Left hindlimb (tissue), 1 donor: ENCODE measurements around the gene RAB5A.
"Not testable (repeated sequence)": the region's sequence is repeated elsewhere in the genome, so short reads cannot be mapped to it uniquely, and the experiment has no call there.

ENCODE experiments used
- DNase-seq: peaks from one replicate; pipeline ENCODE4 v3.0.0-alpha.2; 2018

Gene RAB5A

DNA sequence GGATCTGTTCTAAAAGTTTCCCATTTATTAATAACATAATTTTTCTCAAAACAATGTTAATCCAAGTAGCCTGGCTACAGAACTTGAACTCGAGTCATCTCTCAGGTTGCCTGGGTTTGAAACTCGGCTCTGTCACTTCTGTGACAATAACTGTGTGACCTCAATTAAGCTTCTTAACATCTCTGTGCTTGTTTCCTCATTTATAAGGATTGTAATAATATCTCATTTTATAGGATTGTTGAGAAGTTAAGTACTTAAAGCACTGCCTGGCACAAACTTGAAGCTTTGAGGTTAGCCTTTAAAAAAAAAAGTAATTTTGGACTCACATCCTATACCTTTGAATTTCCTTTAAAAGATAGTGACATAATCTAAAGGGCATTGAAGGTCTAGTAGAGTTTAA lies 3.4 kb downstream of the RAB5A start:
- DNase-seq = no peak

DNA sequence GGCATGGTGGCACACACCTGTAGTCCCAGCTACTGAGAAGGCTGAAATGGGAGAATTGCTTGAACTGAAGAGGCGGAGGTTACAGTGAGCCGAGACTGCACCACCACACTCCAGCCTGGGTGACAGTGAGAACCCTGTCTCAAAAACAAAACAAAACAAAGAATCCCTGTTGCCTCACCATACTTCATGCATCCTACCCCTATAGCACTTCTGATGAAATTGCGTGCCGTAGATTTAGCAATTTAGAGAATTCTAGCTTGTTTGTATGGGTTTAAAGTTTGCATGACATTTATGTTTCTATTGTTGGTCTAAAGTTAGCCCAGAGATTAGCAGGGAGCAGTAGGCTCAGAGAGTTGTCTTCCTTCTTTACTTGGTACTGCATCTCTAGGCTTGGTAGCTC lies 7.8 kb downstream of the RAB5A start:
- no peak for DNase-seq

DNA sequence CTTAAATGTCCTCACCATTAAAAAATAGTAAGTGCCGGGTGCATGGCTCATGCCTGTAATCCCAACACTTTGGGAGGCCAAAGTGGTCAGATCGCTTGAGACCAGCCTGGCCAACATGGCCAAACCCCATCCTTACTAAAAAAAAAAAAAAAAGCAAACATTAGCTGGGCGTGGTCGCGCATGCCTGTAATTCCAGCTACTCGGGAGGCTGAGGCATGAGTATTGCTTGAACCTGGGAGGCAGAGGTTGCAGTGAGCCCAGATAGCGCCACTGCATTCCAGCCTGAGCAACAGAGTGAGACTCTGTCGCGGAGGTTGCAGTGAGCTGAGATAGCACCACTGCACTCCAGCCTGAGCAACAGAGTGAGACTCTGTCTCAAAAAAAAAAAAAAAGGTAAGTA lies 10.5 kb downstream of the RAB5A start:
- not testable (repeated sequence) for DNase-seq

DNA sequence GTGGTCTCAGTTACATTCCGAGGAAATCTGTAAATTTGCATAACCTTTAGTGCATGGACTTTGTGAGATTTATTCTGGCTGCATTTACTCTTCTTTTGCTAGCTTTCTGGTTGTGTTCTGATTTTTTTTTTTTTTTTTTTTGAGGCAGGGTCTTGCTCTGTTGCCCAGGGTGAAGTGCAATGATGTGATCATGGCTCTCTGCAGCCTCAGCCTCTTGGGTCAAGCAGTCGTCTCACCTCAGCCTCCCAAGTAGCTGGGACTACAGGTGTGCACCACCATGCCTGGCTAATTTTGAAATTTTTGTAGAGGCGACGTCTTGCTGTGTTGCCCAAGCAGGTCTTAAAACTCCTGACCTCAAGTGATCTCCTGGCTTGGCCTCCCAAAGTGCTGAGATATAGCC lies 12.6 kb downstream of the RAB5A start:
- DNase-seq = no peak

DNA sequence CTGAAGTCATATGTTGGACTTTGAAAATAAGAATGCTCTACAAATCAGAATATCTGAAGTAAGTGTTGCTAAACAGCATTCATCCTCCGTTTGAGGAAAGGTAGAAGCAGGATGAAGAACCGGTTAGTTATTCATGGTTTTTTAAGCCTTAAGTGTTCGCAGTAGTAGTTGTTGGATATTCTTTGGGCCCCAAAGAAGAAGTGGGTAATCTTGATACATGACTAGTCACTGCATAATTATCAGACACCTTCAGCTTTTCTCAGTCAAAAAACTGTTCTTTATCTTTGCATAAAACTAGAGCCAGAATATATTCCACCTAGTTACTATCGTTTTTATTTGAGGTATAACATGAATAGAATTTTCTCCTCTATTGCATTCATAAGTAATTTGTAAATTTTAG lies 13.8 kb downstream of the RAB5A start:
- no peak for DNase-seq

DNA sequence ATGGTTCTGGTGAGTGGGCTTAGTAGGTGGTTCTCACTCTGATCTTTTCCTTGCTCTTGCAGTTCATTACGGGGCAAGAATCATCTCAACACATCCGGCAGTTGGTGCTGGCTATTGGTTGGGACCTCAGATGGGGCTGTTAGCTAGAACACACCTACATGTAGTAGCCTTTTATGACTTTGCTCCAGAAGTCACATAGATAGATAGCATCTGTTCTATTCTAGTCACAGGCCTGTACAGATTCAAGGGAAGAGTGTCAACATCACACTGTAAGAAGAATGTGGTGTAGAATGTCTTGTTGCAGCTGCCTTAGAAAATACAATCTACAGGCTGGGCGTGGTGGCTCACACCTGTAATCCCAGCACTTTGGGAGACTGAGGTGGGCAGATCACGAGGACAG lies 15.1 kb downstream of the RAB5A start:
- DNase-seq = no peak

DNA sequence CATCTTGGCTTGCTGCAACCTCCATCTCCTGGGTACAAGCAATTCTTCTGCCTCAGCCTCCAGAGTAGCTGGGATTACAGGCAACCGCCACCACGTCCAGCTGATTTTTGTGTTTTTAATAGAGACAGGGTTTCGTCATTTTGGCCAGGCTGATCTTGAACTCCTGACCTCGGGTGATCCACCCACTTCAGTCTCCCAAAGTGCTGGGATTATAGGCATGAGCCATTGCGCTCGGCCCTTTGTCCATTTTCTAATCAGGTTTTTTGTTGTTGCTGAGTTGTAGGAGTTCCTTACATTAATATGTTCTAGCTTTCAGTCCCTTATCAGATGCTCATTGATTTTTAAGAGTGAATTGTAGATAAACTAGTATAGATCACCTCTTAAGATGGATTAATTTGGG lies 20.3 kb downstream of the RAB5A start:
- no peak for DNase-seq

DNA sequence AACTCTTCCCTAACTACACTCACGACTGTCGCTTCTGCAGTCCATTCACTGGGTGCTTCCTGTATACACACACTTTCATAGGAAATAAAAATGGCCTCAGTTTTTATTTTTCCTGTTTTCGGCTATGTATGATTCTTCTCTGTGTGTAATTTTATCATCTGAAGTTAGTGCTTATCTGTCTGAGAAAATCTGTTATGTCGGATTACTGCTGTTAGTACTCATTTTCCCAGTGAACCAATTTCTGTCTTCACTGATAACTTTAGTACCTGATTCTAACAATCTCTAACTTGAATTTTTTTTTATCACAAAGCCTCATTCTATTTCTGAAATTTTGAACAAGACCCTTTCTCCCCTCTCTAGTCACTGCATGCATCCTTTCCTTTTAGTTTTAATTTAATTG lies 20.9 kb downstream of the RAB5A start:
- no peak for DNase-seq

DNA sequence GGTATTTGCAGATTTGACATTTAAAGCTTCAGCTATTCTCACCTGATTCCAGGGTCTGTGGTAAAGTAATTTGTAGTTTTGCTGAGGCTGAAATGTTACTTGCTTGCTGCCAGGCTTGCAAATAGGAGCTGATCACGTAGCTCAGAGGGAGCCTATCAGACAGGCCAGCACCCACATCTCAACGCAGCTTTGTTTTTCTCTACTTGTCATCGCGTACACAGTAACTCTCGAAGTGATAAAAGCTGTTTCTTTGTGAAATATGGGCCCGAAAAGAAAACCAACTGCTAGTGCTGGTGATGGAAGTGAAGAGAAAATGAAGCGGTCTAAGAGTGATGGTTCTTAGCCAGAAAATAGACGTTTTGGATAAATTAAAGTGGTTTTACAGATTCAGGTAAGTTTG lies 23.4 kb downstream of the RAB5A start:
- DNase-seq = no peak

DNA sequence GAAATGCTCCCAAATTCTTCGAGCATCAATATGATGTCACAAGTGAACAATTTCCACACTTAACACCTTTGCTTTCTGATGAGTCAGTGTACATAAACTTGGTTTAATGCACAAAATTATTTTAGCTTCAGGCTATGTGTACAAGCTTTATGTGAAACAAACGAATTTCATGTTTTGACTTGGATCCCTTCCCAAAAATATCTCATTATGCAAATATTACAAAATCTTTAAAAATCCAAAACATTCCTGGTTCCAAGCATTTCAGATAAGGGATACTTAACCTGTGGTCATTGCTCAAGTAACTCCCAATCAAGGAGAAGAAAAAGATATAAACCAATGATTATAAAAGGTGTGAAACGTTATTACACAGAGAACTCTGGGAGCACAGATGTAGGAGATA lies 25.2 kb downstream of the RAB5A start:
- DNase-seq = no peak

DNA sequence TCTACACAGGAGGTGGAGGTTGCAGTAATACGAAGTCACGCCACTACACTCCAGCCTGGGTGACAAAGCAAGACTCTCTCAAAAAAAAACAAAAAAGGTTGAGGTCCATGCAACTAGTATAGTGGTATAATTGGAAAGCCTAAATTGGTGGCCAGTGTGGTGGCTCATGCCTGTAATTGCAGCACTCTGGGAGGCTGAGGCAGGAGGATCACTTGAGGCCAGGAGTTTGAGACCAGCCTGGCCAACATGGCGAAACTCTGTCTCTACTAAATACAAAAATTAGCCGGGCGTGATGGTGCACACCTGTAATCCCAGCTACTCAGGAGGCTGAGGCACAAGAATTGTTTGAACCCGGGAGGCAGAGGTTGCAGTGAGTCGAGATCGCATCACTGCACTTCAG lies 42.0 kb downstream of the RAB5A start:
- not testable (repeated sequence) for DNase-seq

DNA sequence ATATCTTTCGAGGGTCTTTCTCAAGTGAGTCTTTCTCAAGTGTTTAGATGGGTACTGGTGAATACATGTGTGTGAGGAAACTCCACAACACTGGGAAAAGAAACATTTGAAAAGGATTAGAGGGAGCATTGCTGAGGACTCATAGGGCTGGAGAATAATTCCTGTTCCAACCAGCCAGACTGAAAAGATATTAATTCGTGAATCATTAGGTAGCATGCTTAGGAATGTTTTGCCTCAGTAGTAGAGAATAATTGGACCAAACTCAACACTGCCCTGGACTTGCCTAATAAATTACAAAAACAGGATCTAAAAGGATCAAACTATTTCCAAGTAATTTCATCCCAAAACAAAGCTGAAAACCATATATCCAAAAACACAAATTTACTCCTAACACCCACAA lies 47.9 kb downstream of the RAB5A start:
- DNase-seq = no peak

DNA sequence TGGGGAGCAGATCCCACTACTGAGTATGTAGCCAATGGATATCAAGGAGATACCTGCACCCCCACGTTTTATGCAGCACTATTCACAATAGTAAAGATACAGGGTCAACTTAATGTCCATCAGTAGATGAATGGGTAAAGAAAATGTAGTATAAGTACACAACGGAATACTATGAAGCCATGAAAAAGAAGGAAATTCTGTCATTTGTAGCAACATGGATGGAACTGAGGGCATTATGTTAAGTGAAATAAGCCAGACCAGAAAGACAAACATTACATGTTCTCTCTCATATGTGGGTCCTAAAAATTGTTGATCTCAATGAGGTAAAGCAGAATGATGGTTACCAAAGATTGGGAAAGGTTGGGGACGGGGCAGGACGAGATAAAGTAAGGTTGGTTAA lies 50.6 kb downstream of the RAB5A start:
- no peak for DNase-seq

DNA sequence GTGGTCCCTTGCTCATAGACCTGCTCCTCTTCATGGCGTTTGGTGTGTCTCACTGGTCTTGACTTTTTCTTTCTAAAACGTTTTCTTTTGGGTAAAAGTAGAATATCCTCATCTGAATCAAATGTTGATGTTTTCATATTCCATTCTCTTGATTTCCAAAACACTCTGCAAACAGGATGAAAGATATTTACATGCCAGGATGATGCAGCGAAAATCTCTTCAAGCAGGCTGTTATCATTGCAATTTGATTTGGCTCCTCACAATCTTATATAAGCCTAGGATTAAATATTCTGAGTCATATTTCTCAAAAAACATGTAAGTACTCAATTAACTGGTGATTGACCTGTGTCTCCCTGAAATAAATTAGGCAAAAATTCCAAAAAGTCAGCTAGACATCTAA lies 55.0 kb downstream of the RAB5A start:
- no peak for DNase-seq

DNA sequence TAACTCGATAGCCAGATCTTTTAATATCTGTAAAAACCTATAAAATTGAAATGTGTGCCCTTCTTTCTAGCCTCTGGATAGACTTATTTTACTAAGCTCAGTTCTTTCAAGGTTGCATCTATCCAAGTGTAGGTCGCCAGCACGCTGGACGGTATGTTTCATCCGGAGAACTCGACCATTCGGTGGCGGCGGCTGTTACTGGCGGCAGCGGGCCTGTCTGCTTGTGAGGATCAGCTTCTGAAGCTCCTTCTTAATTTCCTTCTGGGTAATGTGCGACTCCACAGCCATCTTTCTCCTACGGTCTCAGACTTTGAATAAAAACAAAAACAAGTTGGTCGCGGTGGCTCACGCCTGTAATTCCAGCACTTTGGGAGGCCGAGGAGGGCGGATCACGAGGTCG lies 61.1 kb downstream of the RAB5A start:
- no peak for DNase-seq

DNA sequence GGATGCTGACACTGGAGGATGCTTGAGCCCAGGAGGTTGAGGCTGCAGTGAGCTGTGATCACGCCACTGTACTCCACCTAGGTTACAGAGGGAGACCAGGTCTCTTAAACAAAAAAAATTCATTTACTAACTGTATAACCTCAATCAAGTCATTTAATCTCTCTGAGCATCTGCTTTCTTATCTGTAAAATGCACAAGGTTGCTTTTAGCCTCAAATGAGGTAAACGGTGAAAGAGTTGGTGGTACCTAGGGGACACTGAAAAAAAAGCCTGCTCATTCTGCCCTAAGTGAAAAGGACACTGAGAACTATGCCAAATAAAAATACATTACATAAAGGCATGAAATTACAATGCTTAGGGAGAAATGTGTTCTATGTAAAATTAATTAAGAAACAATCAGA lies 61.7 kb downstream of the RAB5A start:
- no peak for DNase-seq

DNA sequence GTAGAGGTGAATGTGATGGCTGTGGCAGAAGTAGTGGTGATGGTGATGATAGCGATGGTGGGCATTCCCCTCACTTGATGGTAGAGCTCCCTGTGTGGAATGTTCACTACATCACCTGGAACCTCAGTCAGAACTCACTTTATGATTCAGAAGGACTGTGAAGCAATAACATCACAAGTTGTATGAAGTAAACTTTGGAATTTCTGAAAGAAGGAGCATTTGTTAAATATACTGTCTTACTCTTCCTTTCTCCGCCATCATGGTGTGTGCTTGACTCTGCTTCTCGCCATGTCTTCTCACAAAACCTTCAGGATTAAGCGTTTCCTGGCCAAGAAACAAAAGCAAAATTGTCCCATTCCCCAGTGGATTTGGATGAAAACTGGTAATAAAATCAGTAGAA lies 65.3 kb downstream of the RAB5A start, which contains the start of gene PP2D1:
TSS of gene PP2D1 (minus strand) at position 101 of the 400 bp plus-strand sequence. CDS start 192 bp downstream, outside the sequence.
- DNase-seq = no peak

DNA sequence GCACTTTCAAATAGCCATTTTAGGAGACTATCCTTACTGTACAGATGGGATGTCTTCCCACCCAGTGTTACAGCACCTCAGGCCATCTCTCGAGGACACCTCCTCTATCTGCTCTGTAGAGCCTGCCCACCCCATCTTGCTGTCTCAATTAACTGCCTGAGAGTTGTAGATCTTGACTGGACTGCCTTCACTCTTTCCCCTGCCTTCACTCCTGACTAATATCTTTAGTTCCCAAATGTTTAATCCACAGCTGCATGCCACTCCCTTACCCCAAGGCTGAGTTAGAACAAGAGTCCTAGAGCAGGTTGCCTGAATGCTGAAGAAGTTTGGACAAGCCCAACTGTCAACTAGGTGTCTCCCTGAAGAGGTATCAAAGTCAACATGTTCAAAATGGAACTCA lies 66.5 kb downstream of the RAB5A start:
- DNase-seq = no peak

DNA sequence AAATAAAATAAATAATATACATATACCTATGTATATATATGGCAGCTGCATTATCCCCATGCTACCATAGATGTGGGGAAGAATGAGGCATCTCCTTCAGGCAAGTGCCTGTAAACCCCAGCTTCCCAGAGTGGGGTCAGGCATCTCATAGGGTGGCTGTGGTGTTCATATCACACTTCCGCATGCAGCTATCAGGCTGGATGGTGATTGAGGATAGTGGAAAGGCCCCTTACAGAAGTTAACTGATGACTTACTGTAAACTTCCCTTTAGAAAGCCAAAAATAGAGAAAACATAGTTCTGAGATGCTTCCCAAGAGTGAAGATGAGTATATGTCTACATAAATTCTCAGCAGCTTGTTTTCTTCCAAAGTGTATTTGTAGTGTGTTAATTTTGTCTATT lies 68.6 kb downstream of the RAB5A start:
- DNase-seq = no peak

DNA sequence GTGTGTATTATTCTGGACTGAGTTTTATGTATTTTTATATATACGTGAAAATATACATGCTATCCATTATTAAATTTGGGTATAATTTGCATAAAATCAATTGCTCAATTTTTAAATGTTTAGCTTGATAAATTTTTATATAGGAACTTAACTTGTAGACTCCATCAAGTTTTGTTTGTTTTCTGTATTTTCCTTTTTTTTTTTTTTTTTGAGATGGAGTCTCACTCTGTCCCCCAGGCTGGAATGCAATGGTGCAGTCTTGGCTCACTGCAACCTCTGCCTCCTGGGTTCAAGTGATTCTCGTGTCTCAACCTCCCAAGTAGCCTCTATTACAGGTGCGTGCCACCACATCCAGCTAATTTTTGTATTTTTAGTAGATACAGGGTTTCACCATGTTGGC lies 69.2 kb downstream of the RAB5A start:
- not testable (repeated sequence) for DNase-seq

DNA sequence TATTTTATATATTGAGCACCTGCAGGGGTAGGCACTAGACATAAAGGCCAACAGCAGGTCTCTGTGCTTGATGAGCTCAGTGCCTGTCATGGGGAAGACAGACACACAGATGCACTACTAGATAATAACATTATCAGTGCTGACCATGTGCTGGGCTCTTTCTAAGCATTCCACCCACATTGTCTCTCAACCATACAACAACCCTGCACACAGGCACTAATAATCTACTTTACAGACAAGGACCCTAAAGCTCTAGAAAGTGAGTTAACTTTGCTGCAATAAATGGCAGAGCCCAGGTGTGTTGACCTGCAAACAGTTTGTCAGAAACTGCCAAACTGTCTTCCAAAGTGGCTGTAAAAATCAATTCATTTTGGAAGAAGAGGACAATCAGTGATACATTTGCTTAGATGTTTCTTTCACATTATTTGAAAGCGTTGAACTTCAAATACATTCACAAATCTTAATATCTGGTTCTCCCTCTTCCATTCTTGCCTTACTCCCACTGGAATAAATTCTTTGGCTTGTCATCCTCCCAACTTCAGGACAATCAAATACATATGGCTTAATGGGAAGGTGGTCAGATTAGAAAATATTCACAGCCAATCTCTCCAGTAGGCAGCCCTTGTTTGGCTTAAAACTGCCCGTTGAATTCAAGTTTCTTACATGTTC lies 76.2 kb downstream of the RAB5A start:
- no peak for DNase-seq

DNA sequence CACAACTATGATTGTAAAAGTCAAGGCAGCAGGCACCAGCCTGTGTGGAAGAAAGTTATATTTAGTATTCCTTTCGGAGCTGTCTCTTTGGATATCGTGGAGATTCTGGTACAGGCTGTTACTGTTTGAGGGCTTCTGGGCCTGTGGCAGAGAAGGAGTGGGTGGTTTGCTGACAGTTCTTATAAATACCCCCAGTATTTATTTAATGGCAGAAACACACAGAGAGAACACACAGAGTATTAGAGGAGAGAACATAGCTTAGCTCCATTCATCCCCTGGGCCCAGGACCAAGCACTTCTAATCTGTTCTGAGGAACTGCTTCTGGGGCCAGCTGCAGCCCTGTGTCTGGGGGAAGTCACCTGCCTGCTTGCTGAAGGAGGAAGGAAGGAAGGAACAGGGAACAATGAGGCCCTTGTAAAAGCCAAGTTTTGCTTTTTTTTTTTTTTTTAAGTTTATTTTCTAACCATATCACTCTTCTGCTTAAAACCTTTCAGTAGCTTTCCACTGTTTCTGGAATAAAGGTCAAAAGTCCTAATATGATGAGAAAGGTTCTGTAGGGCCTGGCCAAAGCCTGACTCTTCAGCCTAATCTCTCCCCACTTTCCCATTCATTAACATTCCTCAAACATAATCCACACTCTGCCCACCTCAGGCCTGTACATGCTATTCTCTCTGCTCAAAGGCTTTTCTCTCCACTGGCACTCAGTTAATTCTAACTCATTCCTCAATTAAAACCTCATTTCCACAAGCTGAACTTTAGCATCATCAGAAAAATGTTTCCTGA lies 76.9 kb downstream of the RAB5A start:
- no peak for DNase-seq

DNA sequence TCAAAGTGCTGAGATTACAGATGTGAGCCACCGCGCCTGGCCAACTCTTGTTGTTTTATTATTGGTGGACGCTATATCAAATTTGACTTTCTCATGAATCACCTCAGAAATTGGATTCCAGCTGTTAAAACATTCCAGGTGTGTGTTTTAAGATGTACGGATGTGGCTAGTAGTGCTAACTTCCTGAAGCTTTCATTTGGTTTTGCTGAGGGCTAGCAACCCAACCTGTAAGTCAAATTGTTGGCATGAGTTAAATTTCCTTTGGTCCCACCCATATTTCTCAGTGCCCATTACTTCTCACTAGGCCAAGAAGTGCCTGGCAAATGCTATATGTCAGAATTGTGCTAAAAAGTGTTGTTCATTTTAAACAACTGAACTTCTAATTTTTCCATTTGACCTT lies 80.2 kb downstream of the RAB5A start:
- no peak for DNase-seq

DNA sequence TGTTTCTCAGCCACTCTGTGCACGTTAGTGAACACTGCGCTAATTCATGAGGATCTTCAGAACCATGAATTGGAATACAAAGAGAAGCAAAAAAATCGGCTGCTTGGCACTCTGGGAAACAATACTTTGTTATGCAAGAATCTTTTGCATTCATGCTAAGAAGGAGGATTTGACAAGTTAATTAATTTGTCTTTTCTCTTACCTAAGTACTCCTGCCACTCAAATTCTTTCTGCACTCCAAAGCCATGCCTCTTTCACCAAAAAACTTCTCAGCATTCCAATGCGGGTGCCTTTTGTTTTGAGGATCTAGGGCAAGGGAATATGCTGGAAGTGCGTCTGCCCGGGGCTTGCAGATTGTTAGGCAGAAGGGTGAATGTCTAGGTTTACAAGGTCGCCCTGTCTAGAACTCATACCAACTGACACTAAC lies 82.0 kb downstream of the RAB5A start:
- DNase-seq = no peak

DNA sequence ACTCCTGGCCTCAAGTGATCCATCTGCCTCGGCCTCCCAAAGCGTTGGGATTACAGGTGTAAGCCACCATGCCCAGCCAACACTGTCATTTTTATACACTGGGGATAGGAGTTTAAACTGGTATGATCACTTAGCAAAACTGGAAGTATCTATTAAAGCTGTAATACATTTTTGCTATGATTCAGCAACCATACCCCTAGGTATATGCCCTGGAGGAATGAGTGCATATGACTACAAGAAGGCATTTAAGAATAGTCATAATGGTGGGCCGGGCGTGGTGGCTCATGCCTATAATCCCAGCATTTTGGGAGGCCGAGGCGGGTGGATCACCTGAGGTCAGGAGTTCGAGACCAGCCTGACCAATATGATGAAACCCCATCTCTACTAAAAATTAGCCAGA lies 85.0 kb downstream of the RAB5A start:
- DNase-seq = not testable (repeated sequence)
